GM21737 (cell line): ENCODE measurements around the gene NGDN.

Source experiments
- ATAC-seq: cut with Tn5 transposase; IDR thresholded peaks from one replicate; pipeline ENCODE4 v1.9.1; 2021; ENCODE audit warnings: mild to moderate bottlenecking, moderate library complexity; ENCODE audit not compliant: unreplicated experiment

Gene NGDN

DNA sequence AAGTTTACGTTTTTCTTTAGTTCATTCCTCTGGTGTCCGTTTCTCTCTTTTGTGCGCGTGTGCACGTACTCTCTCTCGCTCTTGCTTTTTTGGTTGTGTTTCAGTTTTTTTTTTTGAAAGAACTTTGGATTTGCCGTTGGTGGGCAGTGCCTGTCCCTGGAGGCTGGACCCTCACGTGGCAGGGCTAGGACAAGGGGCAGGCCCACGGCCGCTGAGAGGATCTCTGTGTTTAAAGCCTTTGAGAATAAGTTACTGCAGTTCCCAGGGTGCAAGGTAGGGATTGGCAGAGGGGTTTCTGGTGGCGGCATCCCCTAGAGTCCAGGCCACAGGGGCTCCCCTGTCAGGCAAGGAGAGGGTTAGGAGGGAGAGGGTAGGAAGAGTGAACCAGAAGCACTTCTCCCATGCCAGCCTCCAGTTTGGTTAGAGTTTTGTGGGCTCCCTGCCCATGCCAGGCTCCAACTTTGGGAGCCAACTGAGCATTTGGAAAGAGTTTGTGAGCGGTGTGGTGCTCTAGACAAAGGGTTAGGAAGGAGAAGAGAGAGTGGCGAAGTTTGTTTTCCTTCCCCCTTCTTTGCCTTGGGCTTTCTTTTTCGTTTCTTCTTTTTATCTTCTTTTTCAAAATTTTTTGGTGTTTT lies 51.5 kb downstream of the NGDN start:
- ATAC-seq, result no peak

DNA sequence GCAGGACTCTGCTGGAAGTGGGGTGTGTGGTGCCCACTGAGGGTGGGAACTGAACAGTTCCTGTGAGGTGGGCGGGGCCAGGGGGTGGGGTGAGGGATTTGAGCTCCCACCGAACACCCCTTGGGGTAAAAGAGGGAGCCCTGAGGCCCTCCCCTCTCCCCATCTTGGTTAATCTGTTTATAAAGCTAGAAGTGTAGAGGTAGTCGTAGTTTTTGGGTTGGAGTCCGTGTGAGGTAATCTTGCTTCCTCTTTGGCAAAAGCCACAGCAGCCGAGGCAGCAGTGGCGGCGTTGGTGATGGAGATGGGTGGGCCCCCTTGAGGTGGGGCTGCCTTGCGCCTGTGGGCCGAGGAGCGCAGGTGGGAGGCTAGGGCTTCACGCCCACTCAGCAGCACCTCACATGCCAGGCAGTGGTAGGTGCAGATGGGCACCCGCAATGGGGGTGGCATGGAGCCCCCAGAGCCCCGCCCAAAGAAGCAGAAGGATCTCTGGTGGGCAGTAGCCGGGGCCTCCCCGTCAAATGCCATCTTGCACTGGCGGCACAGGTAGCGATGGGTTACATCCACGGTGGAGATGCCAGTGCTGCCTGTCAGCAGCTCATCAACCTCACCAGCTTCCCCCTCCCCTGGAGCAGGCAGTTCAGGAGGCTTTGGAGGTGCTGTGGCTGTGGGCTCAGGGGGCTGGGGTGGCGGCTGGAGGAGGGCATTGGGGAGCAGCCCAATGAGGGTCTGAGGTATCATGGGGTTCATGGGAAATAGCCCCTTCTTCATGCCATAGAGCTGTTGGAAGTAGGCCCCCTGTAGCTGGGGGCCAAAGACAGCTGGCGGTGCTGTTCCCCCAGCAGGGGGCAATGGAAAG lies 52.5 kb downstream of the NGDN start:
- ATAC-seq, result no peak

GRCh38 chr14:23522643-23523198 lies 53.2 kb downstream of the NGDN start:
- no peak for ATAC-seq

DNA sequence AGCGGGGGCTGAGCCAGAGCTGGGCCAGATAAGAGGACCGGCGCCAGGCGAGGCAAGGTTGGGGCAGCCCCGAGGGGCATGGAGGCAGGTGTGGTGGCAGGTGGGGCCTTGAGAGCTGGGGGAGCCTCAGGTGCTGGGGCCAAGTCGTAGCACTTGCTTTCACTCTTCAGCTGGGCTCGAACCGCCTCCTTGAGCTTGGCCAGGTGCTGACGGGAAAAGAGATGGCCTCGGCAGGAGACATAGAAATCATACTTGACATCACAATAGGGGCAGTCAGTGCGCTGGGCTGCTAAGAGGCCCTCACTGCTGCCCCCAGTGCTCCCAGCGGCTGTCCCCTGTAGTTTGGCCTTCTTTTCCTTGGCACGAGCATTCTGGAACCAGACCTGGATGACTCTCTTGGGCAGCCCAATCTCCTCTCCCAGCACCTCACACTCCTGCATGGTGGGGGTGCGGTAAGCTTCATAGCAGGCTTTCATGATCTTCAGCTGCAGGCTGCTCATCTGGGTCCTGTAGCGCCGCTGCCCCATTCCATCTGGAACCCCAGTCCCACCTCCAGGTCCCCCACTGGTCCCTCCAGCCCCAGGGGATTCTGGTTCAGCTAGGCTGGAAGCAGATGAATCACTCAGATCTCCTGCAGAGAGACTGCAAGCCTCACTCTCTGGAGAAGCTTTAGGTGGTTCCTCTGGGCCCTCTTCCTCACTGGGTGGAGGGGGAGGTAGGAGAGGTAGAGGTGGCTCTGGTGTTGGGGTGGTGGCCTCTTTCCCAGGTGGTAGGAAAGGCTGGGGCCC lies 53.9 kb downstream of the NGDN start:
- ATAC-seq, result no peak

- ATAC-seq, result no peak
Observed at GRCh38 chr14:23524954-23525353, 55.5 kb downstream of the NGDN start.

- ATAC-seq, result no peak
Observed at GRCh38 chr14:23525611-23526010, 56.1 kb downstream of the NGDN start.
